Kidney capillary endothelial cell (primary cell): ENCODE results near the gene TBX15.
"Not testable (repeated sequence)": the region's sequence is repeated elsewhere in the genome, so short reads cannot be mapped to it uniquely, and the experiment has no call there.

Source experiments
- DNase-seq: peaks from one replicate; pipeline ENCODE4 v3.0.0-alpha.2; 2018; ENCODE audit warnings: low spot score

Gene TBX15

GRCh38 chr1:118926261-118926660 lies 61.9 kb downstream of the TBX15 start:
- no peak for DNase-seq

DNA sequence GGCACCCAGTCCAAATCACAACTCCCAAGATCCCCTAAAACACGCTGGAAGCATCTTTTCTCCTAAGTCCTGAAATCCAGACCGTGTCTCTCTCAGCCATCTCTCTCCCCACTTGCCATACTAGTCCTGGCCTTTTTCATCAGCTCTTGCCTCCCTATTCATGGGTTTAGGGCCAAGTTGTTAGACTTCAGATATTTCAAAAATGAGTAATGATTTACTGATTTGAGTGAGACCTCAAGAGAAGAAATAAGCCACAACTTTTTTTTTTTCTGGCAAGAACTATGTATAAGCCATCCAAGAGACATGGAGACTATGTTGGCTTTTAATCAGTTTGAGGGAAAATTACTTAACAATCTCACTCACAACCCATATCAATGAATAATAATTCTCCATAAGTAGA lies 62.5 kb downstream of the TBX15 start:
- DNase-seq, result no peak

- DNase-seq, result no peak
Observed at GRCh38 chr1:118923319-118923718, 64.8 kb downstream of the TBX15 start.

GRCh38 chr1:118921994-118922393 lies 66.1 kb downstream of the TBX15 start:
- no peak for DNase-seq

- no peak for DNase-seq
Observed at GRCh38 chr1:118920124-118920717, 67.9 kb downstream of the TBX15 start.

GRCh38 chr1:118918940-118919259 lies 69.2 kb downstream of the TBX15 start:
- DNase-seq, result no peak

DNA sequence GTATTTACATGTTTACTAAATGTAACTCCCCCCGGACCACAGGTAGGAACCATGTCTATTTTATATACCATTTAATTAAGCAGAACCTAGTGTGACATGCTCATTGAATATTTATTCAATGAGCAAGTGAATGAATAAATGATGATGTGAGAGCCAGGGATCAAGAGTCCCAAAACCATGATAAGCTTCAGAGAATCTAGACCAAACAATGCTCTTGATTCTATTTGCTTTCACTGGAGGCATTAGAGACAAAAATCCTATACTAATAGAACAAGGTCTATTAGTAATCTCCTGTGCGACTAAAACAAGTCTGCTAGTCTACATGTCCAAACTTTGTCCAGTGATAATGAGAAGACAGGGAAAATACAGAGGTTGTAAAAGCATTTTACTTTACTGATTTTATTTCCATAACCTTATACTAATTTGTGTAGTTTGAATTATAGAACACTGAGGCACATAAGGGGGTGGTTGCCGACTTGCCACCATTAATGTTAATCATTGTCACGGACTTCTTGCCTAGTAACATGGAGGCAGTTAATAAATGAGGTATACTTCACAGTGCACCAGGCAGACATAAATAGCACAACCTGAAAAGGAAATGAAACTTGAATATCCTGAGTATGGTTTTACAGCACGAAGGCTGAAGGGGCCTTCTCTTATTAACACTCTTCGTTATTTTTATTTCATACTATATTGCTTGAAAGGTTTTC lies 69.8 kb downstream of the TBX15 start:
- DNase-seq, result no peak

GRCh38 chr1:118916346-118916745 lies 71.8 kb downstream of the TBX15 start:
- DNase-seq, result not testable (repeated sequence)

GRCh38 chr1:118914379-118915161 lies 73.6 kb downstream of the TBX15 start:
- no peak for DNase-seq

GRCh38 chr1:118913818-118914217 lies 74.3 kb downstream of the TBX15 start:
- no peak for DNase-seq

- DNase-seq, result no peak
Observed at GRCh38 chr1:118912574-118912973, 75.6 kb downstream of the TBX15 start.

DNA sequence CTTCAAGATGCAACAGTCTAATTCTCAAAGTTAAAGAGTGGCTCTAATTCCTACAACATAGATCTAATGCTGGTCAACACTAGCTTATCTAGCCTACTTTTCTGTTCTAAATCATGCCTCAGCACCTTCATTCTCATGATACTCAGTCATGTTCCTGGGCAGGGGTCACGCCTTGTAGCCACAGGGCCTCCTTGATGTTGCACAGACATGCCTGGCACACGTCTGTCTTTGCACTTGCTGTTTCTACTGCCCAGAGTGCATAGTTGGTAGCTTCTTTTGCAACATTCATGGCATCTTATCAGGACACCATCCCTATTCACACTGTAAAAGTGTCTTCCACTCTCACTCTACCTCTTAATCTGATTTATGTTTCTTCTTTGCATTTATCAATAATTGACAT lies 76.6 kb downstream of the TBX15 start:
- no peak for DNase-seq

DNA sequence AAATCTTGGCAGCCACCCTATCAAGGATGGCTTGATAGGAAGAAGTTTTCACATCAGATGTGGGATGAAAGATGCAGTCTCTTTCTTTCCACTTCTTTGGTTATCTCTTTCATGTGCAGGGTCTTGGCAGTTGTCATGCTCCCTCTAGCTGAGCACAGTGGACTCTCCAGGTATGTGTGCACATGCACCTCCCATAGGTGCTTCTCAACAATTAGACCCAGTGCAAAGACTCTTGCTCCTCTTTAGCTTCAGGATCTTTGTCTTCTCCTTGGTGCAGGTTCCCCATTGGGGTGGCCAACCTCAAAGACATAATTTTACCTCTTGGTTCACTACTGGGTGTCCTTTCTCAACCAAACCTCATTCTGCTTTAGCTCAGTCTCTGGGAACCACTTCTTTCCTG lies 80.7 kb downstream of the TBX15 start:
- DNase-seq, result no peak

- no peak for DNase-seq
Observed at GRCh38 chr1:118905671-118906070, 82.5 kb downstream of the TBX15 start.

GRCh38 chr1:118905196-118905595 lies 82.9 kb downstream of the TBX15 start:
- no peak for DNase-seq

- DNase-seq, result no peak
Observed at GRCh38 chr1:118902711-118903191, 85.4 kb downstream of the TBX15 start.

DNA sequence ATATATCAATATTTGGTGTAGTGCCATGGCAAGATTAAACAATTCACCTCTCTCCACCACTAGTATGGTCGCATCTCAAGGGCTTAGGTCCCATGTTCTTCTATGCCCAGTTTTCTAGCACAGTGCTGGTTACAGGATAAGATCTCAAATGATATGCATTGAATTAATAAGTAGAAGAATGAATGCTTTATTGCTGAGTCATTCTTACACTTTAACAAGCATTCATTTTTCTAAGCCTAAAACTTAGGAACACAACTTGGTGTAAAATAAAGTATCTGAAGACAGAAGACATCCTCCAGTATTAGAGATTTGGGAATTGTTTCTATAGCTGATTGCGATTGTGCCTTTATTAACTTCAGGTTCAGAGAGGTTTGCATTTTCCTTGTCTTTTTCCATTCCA lies 85.8 kb downstream of the TBX15 start:
- no peak for DNase-seq

GRCh38 chr1:118900643-118901440 lies 87.3 kb downstream of the TBX15 start:
- DNase-seq, result no peak

- DNase-seq, result no peak
Observed at GRCh38 chr1:118899340-118899739, 88.8 kb downstream of the TBX15 start.

DNA sequence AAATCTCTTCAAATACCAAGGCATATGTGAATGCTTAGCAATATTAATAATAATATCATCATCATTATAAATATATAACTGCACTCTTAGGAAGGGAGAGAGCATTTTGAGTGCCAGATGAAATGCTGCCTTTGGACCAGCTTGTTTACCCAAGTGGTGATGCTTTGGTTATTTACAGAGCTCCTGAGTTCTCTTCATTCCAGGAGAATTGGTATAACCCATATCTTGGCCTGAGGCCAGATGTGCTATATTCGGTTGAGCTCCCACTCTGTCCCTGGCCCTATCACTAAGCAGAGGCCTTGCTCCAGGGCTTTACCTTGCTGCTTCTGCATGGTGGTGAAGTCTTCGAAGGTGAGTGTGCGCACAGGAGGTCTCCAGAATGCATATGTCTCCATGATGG lies 89.4 kb downstream of the TBX15 start:
- DNase-seq, result no peak

GRCh38 chr1:118896416-118896815 lies 91.7 kb downstream of the TBX15 start:
- no peak for DNase-seq

- DNase-seq, result no peak
Observed at GRCh38 chr1:118894836-118895235, 93.3 kb downstream of the TBX15 start.
